ENCODE data around the gene CDV3. TPM values are rescaled to one million over a fixed set of nuclear protein-coding genes. Genes with fewer than 3 reads are reported as not detected.

The CDV3 gene
- total RNA-seq, 1 experiment from 2014 or later = 309 TPM

GRCh38 chr3:133561679-133562078 lies 11.8 kb upstream of the CDV3 start:
- Mint-ChIP-seq H3K9me3 (ENCODE audit: unreplicated experiment) (no peaks in the 10 kb centered on the region), H3K4me1 (ENCODE audit: insufficient read depth, unreplicated experiment) (no peaks in the 10 kb centered on the region), H3K4me3 (ENCODE audit: unreplicated experiment) (no peak overlapping the region), H3K36me3 (ENCODE audit: insufficient read depth, unreplicated experiment) (no peaks in the 10 kb centered on the region), H3K27ac (ENCODE audit: low read depth, unreplicated experiment) (no peak overlapping the region), H3K27me3 (ENCODE audit: insufficient read depth, unreplicated experiment) (no peaks in the 10 kb centered on the region)
- no peak for DNase-seq (ENCODE audit: unreplicated experiment)
- intact Hi-C loops (cut with micrococcal nuclease) = no loop called here
- ChIA-PET POLR2A (interaction anchor here (0.8 to 1.1 kb wide), 2 partner anchors 8 to 11 kb away, joined by 3 to 5 read pairs; no protein-coding TSS in a partner anchor), CTCF (no interaction called here)
- TF ChIP-seq CTCF (IDR thresholded peaks at IDR 0.05; ENCODE audit: unreplicated experiment) = no peak
- BruUV-seq (replicated peaks) = no TSS peak

- POLR2A ChIA-PET = interaction anchor here (1.1 kb wide), 1 partner anchor 11 kb away, joined by 5 read pairs; no protein-coding TSS in a partner anchor
- DNase-seq (ENCODE audit: unreplicated experiment) = no peak
- no TSS peak for BruUV-seq (replicated peaks)
- intact Hi-C loops (cut with micrococcal nuclease) = no loop called here
- no peaks in the 10 kb centered on the region for H3K36me3 Mint-ChIP-seq (ENCODE audit: insufficient read depth, unreplicated experiment)
- TF ChIP-seq CTCF (IDR thresholded peaks at IDR 0.05; ENCODE audit: unreplicated experiment) = no peak
- H3K4me3 Mint-ChIP-seq (ENCODE audit: unreplicated experiment) = no peak overlapping the region
- no peaks in the 10 kb centered on the region for H3K9me3 Mint-ChIP-seq (ENCODE audit: unreplicated experiment)
- CTCF ChIA-PET = interaction anchor here (0.7 to 1.1 kb wide), 4 partner anchors 16 to 902 kb away, joined by 3 to 5 read pairs (median 3); partner anchors contain the start of gene UBA5
- H3K4me1 Mint-ChIP-seq (ENCODE audit: insufficient read depth, unreplicated experiment) = no peaks in the 10 kb centered on the region
- H3K27me3 Mint-ChIP-seq (ENCODE audit: insufficient read depth, unreplicated experiment) = no peaks in the 10 kb centered on the region
- no peak overlapping the region for H3K27ac Mint-ChIP-seq (ENCODE audit: low read depth, unreplicated experiment)
Observed at GRCh38 chr3:133562376-133562775, 11.1 kb upstream of the CDV3 start.

- no peak overlapping the region for H3K4me3 Mint-ChIP-seq (ENCODE audit: unreplicated experiment)
- H3K4me1 Mint-ChIP-seq (ENCODE audit: insufficient read depth, unreplicated experiment) = peaks cover 5% of the 10 kb centered on the region
- ChIA-PET POLR2A (no interaction called here), CTCF (interaction anchor here (0.6 to 1.1 kb wide), 6 partner anchors 15 to 903 kb away, joined by 3 to 5 read pairs (median 3); partner anchors contain the start of genes TOPBP1 and UBA5)
- H3K36me3 Mint-ChIP-seq (ENCODE audit: insufficient read depth, unreplicated experiment) = no peaks in the 10 kb centered on the region
- no peaks in the 10 kb centered on the region for H3K27me3 Mint-ChIP-seq (ENCODE audit: insufficient read depth, unreplicated experiment)
- BruUV-seq (replicated peaks) = no TSS peak
- DNase-seq (ENCODE audit: unreplicated experiment) = no peak
- H3K27ac Mint-ChIP-seq (ENCODE audit: low read depth, unreplicated experiment) = no peak overlapping the region
- TF ChIP-seq CTCF (IDR thresholded peaks at IDR 0.05; ENCODE audit: unreplicated experiment) = no peak
- intact Hi-C loops (cut with micrococcal nuclease) = no loop called here
- H3K9me3 Mint-ChIP-seq (ENCODE audit: unreplicated experiment) = no peaks in the 10 kb centered on the region
Observed at GRCh38 chr3:133563186-133563591, 10.3 kb upstream of the CDV3 start.

- BruUV-seq (replicated peaks) = no TSS peak
- no peak overlapping the region for H3K27ac Mint-ChIP-seq (ENCODE audit: low read depth, unreplicated experiment)
- ChIA-PET POLR2A (no interaction called here), CTCF (interaction anchor here (0.7 to 0.8 kb wide), 2 partner anchors 15 to 356 kb away, joined by 3 to 4 read pairs; no protein-coding TSS in a partner anchor)
- H3K4me1 Mint-ChIP-seq (ENCODE audit: insufficient read depth, unreplicated experiment) = peaks cover 11% of the 10 kb centered on the region
- intact Hi-C loops (cut with micrococcal nuclease) = no loop called here
- no peaks in the 10 kb centered on the region for H3K9me3 Mint-ChIP-seq (ENCODE audit: unreplicated experiment)
- no peaks in the 10 kb centered on the region for H3K36me3 Mint-ChIP-seq (ENCODE audit: insufficient read depth, unreplicated experiment)
- DNase-seq (ENCODE audit: unreplicated experiment) = no peak
- TF ChIP-seq CTCF (IDR thresholded peaks at IDR 0.05; ENCODE audit: unreplicated experiment) = no peak
- no peaks in the 10 kb centered on the region for H3K27me3 Mint-ChIP-seq (ENCODE audit: insufficient read depth, unreplicated experiment)
- no peak overlapping the region for H3K4me3 Mint-ChIP-seq (ENCODE audit: unreplicated experiment)
Observed at GRCh38 chr3:133563816-133564215, 9.7 kb upstream of the CDV3 start.

All from MCF 10A (cell line).